ENCODE results near the gene ZNF385D. TPM values are rescaled to one million over a fixed set of nuclear protein-coding genes. Genes with fewer than 3 reads are reported as not detected.

Gene ZNF385D
- polyA plus RNA-seq, 3 donors from 2014 or later = 0.42 TPM; not detected in 2

- Mint-ChIP-seq H3K4me3 (no peak overlapping the region), H3K9me3 (peaks cover 0 to 29% (median 12%) of the 10 kb centered on the region in 6 donors), H3K4me1 (no peaks in the 10 kb centered on the region), H3K27ac (no peak overlapping the region), H3K27me3 (ENCODE audit: low read depth in 3 of 3) (no peaks in the 10 kb centered on the region), H3K36me3 (no peaks in the 10 kb centered on the region)
- DNase-seq = no peak
Measured at GRCh38 chr3:21779909-21780308, 28.9 kb upstream of the ZNF385D start.

- H3K4me3 Mint-ChIP-seq = no peak overlapping the region
- no peaks in the 10 kb centered on the region for H3K27me3 Mint-ChIP-seq (ENCODE audit: low read depth in 3 of 3)
- H3K27ac Mint-ChIP-seq = no peak overlapping the region
- peaks cover 0 to 37% (median 14%) of the 10 kb centered on the region in 6 donors for H3K9me3 Mint-ChIP-seq
- no peaks in the 10 kb centered on the region for H3K4me1 Mint-ChIP-seq
- H3K36me3 Mint-ChIP-seq = no peaks in the 10 kb centered on the region
- no peak for DNase-seq
Measured at GRCh38 chr3:21778715-21779114, 27.7 kb upstream of the ZNF385D start.

- H3K27ac Mint-ChIP-seq = no peak overlapping the region
- no peaks in the 10 kb centered on the region for H3K27me3 Mint-ChIP-seq (ENCODE audit: low read depth in 3 of 3)
- no peaks in the 10 kb centered on the region for H3K4me1 Mint-ChIP-seq
- no peak for DNase-seq
- H3K4me3 Mint-ChIP-seq = no peak overlapping the region
- peaks cover 0 to 40% (median 17%) of the 10 kb centered on the region in 6 donors for H3K9me3 Mint-ChIP-seq
- H3K36me3 Mint-ChIP-seq = no peaks in the 10 kb centered on the region
Measured at GRCh38 chr3:21777821-21778220, 26.8 kb upstream of the ZNF385D start.

GRCh38 chr3:21766002-21766401, 15.0 kb upstream of the ZNF385D start:
- H3K4me3 Mint-ChIP-seq = no peak overlapping the region
- peaks cover 0 to 1% (median 0%) of the 10 kb centered on the region in 3 donors for H3K27me3 Mint-ChIP-seq (ENCODE audit: low read depth in 3 of 3)
- DNase-seq = no peak
- peaks cover 13 to 51% (median 40%) of the 10 kb centered on the region in 6 donors for H3K9me3 Mint-ChIP-seq
- H3K4me1 Mint-ChIP-seq = no peaks in the 10 kb centered on the region
- peaks cover 0 to 4% (median 0%) of the 10 kb centered on the region in 3 donors for H3K36me3 Mint-ChIP-seq
- no peak overlapping the region for H3K27ac Mint-ChIP-seq

DNA sequence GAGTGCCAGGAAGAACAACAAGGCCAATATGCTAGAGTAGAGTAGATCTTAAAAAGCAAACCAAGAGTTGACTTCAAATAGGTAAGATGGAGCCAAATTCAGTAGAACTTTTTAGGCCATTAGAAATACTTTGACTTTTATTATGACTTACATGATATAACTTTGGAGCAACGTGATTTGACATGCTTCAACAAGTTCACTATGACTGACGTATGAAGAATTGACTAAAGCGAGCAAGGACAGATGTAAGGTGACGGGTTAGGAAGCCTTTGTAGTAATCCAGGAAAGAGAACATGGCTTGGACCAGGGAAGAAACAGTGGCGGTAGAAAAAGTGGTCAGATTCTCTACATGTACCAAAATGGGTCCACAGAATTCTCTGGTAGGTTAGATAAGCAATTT, 4.9 kb upstream of the ZNF385D start:
- Mint-ChIP-seq H3K36me3 (no peaks in the 10 kb centered on the region), H3K27me3 (ENCODE audit: low read depth in 3 of 3) (peaks cover 0 to 2% (median 1%) of the 10 kb centered on the region in 3 donors), H3K4me1 (no peaks in the 10 kb centered on the region), H3K4me3 (no peak overlapping the region), H3K9me3 (peaks cover 4 to 28% (median 13%) of the 10 kb centered on the region in 6 donors), H3K27ac (no peak overlapping the region)
- DNase-seq = no peak

DNA sequence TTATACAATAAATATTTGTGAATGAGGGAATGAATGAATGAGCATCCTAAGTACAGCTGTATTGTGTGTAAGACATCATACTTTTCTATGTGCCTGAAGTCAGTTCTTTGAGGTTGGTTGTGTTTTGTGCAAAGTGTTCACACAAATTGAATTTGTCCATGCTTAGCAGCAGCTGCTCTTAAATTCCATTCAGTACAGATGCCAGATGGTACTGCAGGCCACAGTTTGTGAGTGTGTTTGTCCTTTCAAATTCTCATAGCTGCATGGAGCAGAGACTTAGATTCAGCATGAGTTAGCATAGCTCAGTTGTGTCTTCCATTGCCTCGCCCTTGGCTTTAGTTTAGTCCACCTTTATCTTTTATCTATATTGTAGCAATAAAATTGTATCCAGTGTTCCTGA, 3.8 kb upstream of the ZNF385D start:
- Mint-ChIP-seq H3K27me3 (ENCODE audit: low read depth in 3 of 3) (peaks cover 0 to 4% (median 2%) of the 10 kb centered on the region in 3 donors), H3K4me3 (no peak overlapping the region), H3K4me1 (no peaks in the 10 kb centered on the region), H3K9me3 (peaks cover 6 to 34% (median 11%) of the 10 kb centered on the region in 6 donors), H3K36me3 (no peaks in the 10 kb centered on the region), H3K27ac (no peak overlapping the region)
- DNase-seq = no peak

GRCh38 chr3:21752749-21753347, 1.8 kb upstream of the ZNF385D start:
- DNase-seq = no peak
- Mint-ChIP-seq H3K27ac (no peak overlapping the region), H3K4me3 (no peak overlapping the region), H3K27me3 (ENCODE audit: low read depth in 3 of 3) (peaks cover 0 to 4% (median 4%) of the 10 kb centered on the region in 3 donors), H3K36me3 (no peaks in the 10 kb centered on the region), H3K4me1 (no peaks in the 10 kb centered on the region), H3K9me3 (peaks cover 9 to 28% (median 11%) of the 10 kb centered on the region in 6 donors)

DNA sequence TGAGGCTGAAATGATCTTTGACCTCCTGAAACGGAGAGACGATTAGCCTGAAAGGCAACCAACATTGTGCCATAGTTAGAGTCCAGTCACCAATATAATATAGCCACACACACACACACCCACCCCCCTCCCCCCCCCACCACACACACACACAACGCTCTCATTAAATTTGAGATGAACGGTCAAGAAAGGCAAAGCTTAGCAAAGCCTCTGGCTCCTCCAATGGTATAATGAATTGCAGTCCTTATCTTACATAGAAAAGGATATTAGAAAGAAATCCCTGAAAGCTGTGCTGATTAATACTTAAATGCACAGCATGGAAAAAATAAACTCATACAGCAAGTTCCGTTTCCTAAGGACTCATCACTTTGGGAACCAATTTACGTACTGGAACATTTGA, 876 bp upstream of the ZNF385D start:
- no peaks in the 10 kb centered on the region for H3K4me1 Mint-ChIP-seq
- H3K4me3 Mint-ChIP-seq = no peak overlapping the region
- H3K27ac Mint-ChIP-seq = no peak overlapping the region
- DNase-seq = no peak
- no peaks in the 10 kb centered on the region for H3K36me3 Mint-ChIP-seq
- peaks cover 9 to 26% (median 11%) of the 10 kb centered on the region in 6 donors for H3K9me3 Mint-ChIP-seq
- peaks cover 0 to 5% (median 3%) of the 10 kb centered on the region in 3 donors for H3K27me3 Mint-ChIP-seq (ENCODE audit: low read depth in 3 of 3)

GRCh38 chr3:21750080-21750696, 822 bp downstream of the ZNF385D start:
- H3K4me1 Mint-ChIP-seq = no peaks in the 10 kb centered on the region
- no peak overlapping the region for H3K27ac Mint-ChIP-seq
- peaks cover 6 to 18% (median 11%) of the 10 kb centered on the region in 6 donors for H3K9me3 Mint-ChIP-seq
- no peak for DNase-seq
- H3K36me3 Mint-ChIP-seq = no peaks in the 10 kb centered on the region
- no peak overlapping the region for H3K4me3 Mint-ChIP-seq
- H3K27me3 Mint-ChIP-seq (ENCODE audit: low read depth in 3 of 3) = peaks cover 0 to 5% (median 3%) of the 10 kb centered on the region in 3 donors

DNA sequence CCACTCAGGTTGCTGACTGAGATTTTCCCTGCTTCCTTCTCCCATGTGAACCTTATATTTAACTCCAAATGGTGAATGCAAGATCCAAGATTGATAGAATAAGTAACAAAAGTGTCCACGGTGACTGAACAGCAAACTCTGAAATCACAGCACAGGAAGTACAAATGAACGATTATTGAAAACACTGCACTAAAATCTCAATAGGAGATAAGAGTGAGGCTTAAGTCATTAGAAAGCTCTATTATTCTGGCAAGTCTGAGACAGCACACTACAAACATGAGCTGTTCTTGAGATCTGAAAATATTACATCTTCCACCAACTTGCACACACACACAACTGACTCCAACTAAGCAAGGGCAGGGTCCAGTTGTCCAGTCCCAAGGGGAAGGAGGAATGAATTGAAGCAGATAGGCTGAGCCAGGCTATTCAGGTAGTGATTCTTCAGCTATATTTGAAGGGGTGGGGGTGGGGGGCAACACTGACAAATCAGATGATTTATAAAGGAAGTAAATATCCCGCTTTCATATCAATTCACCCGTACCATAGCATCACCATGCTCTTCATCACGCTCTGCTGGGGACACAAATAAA, 2.9 kb downstream of the ZNF385D start:
- no peaks in the 10 kb centered on the region for H3K4me1 Mint-ChIP-seq

DNA sequence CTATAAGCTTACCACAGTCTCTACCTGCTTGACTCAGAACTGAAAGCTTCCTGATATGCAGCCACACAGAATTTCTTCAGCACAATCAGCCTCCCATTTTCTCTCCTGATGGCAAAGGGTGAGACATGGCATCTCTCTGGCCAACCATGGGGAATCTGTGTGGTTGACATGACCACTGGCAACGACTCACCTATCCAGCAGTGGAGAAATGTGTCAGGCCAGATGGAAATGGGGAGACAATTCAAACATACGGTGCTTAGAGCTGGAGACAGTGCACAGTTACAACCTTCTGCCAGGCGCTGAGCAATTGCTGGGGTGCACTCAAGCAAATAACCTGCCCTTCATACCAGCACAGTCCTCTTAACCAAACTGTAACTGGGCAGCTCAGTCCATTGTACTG, 3.6 kb downstream of the ZNF385D start:
- no peaks in the 10 kb centered on the region for H3K36me3 Mint-ChIP-seq
- H3K4me3 Mint-ChIP-seq = no peak overlapping the region
- H3K27ac Mint-ChIP-seq = no peak overlapping the region
- H3K9me3 Mint-ChIP-seq = peaks cover 8 to 33% (median 13%) of the 10 kb centered on the region in 6 donors
- H3K27me3 Mint-ChIP-seq (ENCODE audit: low read depth in 3 of 3) = peaks cover 0 to 7% (median 3%) of the 10 kb centered on the region in 3 donors
- no peaks in the 10 kb centered on the region for H3K4me1 Mint-ChIP-seq
- DNase-seq = no peak

More for the DNA sequence above, 2.9 kb downstream of the ZNF385D start:
- DNase-seq = no peak
- Mint-ChIP-seq H3K9me3 (peaks cover 5 to 29% (median 13%) of the 10 kb centered on the region in 6 donors), H3K36me3 (no peaks in the 10 kb centered on the region), H3K27ac (no peak overlapping the region), H3K4me3 (no peak overlapping the region), H3K27me3 (ENCODE audit: low read depth in 3 of 3) (peaks cover 0 to 7% (median 3%) of the 10 kb centered on the region in 3 donors)

GRCh38 chr3:21745966-21746365, 5.0 kb downstream of the ZNF385D start:
- Mint-ChIP-seq H3K4me3 (no peak overlapping the region), H3K36me3 (no peaks in the 10 kb centered on the region), H3K27me3 (ENCODE audit: low read depth in 3 of 3) (peaks cover 0 to 5% (median 3%) of the 10 kb centered on the region in 3 donors), H3K27ac (no peak overlapping the region), H3K9me3 (peaks cover 13 to 39% (median 17%) of the 10 kb centered on the region in 6 donors), H3K4me1 (no peaks in the 10 kb centered on the region)
- DNase-seq = no peak

- peaks cover 0 to 5% (median 0%) of the 10 kb centered on the region in 3 donors for H3K27me3 Mint-ChIP-seq (ENCODE audit: low read depth in 3 of 3)
- no peak overlapping the region for H3K27ac Mint-ChIP-seq
- H3K4me3 Mint-ChIP-seq = no peak overlapping the region
- H3K4me1 Mint-ChIP-seq = no peaks in the 10 kb centered on the region
- no peak for DNase-seq
- H3K36me3 Mint-ChIP-seq = no peaks in the 10 kb centered on the region
- H3K9me3 Mint-ChIP-seq = peaks cover 11 to 33% (median 17%) of the 10 kb centered on the region in 6 donors
Measured at GRCh38 chr3:21744793-21745192, 6.2 kb downstream of the ZNF385D start.

- H3K4me3 Mint-ChIP-seq = no peak overlapping the region
- H3K9me3 Mint-ChIP-seq = peaks cover 13 to 44% (median 28%) of the 10 kb centered on the region in 6 donors
- no peak overlapping the region for H3K27ac Mint-ChIP-seq
Measured at GRCh38 chr3:21738935-21739702, 11.9 kb downstream of the ZNF385D start.

More at GRCh38 chr3:21738935-21739702, 11.9 kb downstream of the ZNF385D start:
- Mint-ChIP-seq H3K27me3 (ENCODE audit: low read depth in 3 of 3) (no peaks in the 10 kb centered on the region), H3K36me3 (peaks cover 0 to 4% (median 0%) of the 10 kb centered on the region in 3 donors), H3K4me1 (no peaks in the 10 kb centered on the region)
- DNase-seq = no peak
